Lower lobe of right lung (tissue), 2 donors: ENCODE data around the gene MAP3K15. TPM values are rescaled to one million over a fixed set of nuclear protein-coding genes. Genes with fewer than 3 reads are reported as not detected.

Experiments used
- ATAC-seq, 2 donors: fragments of 200-7000 bp; cut with Tn5 transposase; one replicate each; pipeline ENCODE4 v1.9.1; 2020 to 2022; ENCODE audit warnings: mild to moderate bottlenecking in 2 of 2, moderate library complexity in 2 of 2
- DNase-seq: peaks from one replicate; pipeline ENCODE4 v3.0.0-alpha.2; 2020
- H3K27ac ChIP-seq: fragments of 200-600 bp; one replicate; pipeline ENCODE4 v1.8.0; 2022
- H3K27me3 ChIP-seq: fragments of 200-600 bp; one replicate; pipeline ENCODE4 v1.8.0; 2022; ENCODE audit warnings: low read depth
- H3K36me3 ChIP-seq: fragments of 200-600 bp; one replicate; pipeline ENCODE4 v1.8.0; 2022; ENCODE audit warnings: mild to moderate bottlenecking
- H3K4me1 ChIP-seq: fragments of 200-600 bp; one replicate; pipeline ENCODE4 v1.8.0; 2022
- H3K4me3 ChIP-seq: fragments of 200-600 bp; one replicate; pipeline ENCODE4 v1.8.0; 2022; ENCODE audit warnings: mild to moderate bottlenecking
- H3K9me3 ChIP-seq: fragments of 200-600 bp; one replicate; pipeline ENCODE4 v1.8.0; 2022
- CTCF ChIP-seq: fragments of 200-600 bp; IDR thresholded peaks from one replicate; pipeline ENCODE4 v1.8.0; 2022; ENCODE audit warnings: antibody characterized with exemption, mild to moderate bottlenecking
- intact Hi-C: fragments of 100-400 bp; cut with DNase I; formaldehyde crosslinking; loops from one replicate; pipeline ENCODE4 v1.11.0; 2022
- total RNA-seq: library from RNA; stranded (reverse); fragmentation: NEBNext Ultra II Directional; extraction: Animal tissue kit (Norgen Biotek cat#: 25700); gene quantifications from one replicate; pipeline ENCODE4 v1.2.1, GENCODE V29; 2021
- donor health status: DM: no; HTN: yes; CAD: no; lungs with severe emphysema.

MAP3K15 gene
- total RNA-seq, 1 donor from 2014 or later = 3.2 TPM

- Histone ChIP-seq H3K27ac (no peak overlapping the region), H3K36me3 (no peaks in the 10 kb centered on the region), H3K4me1 (no peaks in the 10 kb centered on the region), H3K4me3 (no peak overlapping the region), H3K9me3 (no peaks in the 10 kb centered on the region), H3K27me3 (no peaks in the 10 kb centered on the region)
- peak; percentile 59 to 91 for ATAC-seq
- TF ChIP-seq CTCF = no peak
- no peak for DNase-seq
- intact Hi-C loops = no loop called here
Observed at GRCh38 chrX:19388064-19388679, 127.1 kb downstream of the MAP3K15 start.

GRCh38 chrX:19386679-19387078 is 128.6 kb downstream of the MAP3K15 start:
- no peak overlapping the region for H3K27ac ChIP-seq
- H3K9me3 ChIP-seq = no peaks in the 10 kb centered on the region
- TF ChIP-seq CTCF = no peak
- ATAC-seq (no peak), DNase-seq (no peak)
- intact Hi-C loops = no loop called here
- H3K4me3 ChIP-seq = no peak overlapping the region
- no peaks in the 10 kb centered on the region for H3K36me3 ChIP-seq
- H3K27me3 ChIP-seq = no peaks in the 10 kb centered on the region
- H3K4me1 ChIP-seq = no peaks in the 10 kb centered on the region

- Histone ChIP-seq H3K27ac (no peak overlapping the region), H3K4me1 (no peaks in the 10 kb centered on the region), H3K27me3 (no peaks in the 10 kb centered on the region), H3K4me3 (no peak overlapping the region), H3K36me3 (no peaks in the 10 kb centered on the region), H3K9me3 (no peaks in the 10 kb centered on the region)
- peak; percentile 46 for TF ChIP-seq CTCF
- intact Hi-C loops = no loop called here
- DNase-seq = peak; percentile 62
- peak; percentile 80 to 81 for ATAC-seq
Observed at GRCh38 chrX:19382555-19383145, 132.7 kb downstream of the MAP3K15 start.

- no peaks in the 10 kb centered on the region for H3K9me3 ChIP-seq
- no peak for TF ChIP-seq CTCF
- no peak overlapping the region for H3K4me3 ChIP-seq
- DNase-seq = no peak
- ATAC-seq = no peak
- no peaks in the 10 kb centered on the region for H3K4me1 ChIP-seq
- H3K27me3 ChIP-seq = no peaks in the 10 kb centered on the region
- no peaks in the 10 kb centered on the region for H3K36me3 ChIP-seq
- intact Hi-C loops = no loop called here
- H3K27ac ChIP-seq = no peak overlapping the region
Observed at GRCh38 chrX:19381326-19381725, 134.0 kb downstream of the MAP3K15 start.

GRCh38 chrX:19377799-19378198 is 137.5 kb downstream of the MAP3K15 start:
- intact Hi-C loops = no loop called here
- Histone ChIP-seq H3K9me3 (no peaks in the 10 kb centered on the region), H3K27ac (no peak overlapping the region), H3K27me3 (no peaks in the 10 kb centered on the region), H3K36me3 (no peaks in the 10 kb centered on the region), H3K4me3 (no peak overlapping the region), H3K4me1 (no peaks in the 10 kb centered on the region)
- TF ChIP-seq CTCF = no peak
- DNase-seq (no peak), ATAC-seq (no peak)
